ENCODE results near the gene LHFPL2.

GRCh38 chr5:78568676-78569075 lies 79.9 kb downstream of the LHFPL2 start:
- TF ChIP-seq GATA2 (IDR thresholded peaks at IDR 0.05; ENCODE audit: low read depth, low read length) (no peak), GATA3 (IDR thresholded peaks at IDR 0.05; ENCODE audit: low read depth, low read length) (no peak)

All from SH-SY5Y (cell line).